Dedifferentiated amniotic fluid mesenchymal stem cell (primary cell): ENCODE results near the gene ZSWIM4.

Experiments used
- DNase-seq: peaks from one replicate; pipeline ENCODE4 v3.0.0-alpha.2; 2016; ENCODE audit errors: extremely low spot score

The ZSWIM4 gene

GRCh38 chr19:13808856-13809255 lies 13.6 kb downstream of the ZSWIM4 start:
- DNase-seq: no peak

GRCh38 chr19:13812544-13812943 lies 17.3 kb downstream of the ZSWIM4 start:
- DNase-seq: no peak

- no peak for DNase-seq
These were observed 17.9 kb downstream of the ZSWIM4 start for GRCh38 chr19:13813147-13813546.

- DNase-seq: no peak
These were observed 19.3 kb downstream of the ZSWIM4 start for GRCh38 chr19:13814550-13814949.

- DNase-seq: no peak
These were observed 21.9 kb downstream of the ZSWIM4 start for GRCh38 chr19:13817018-13817614.

GRCh38 chr19:13817615-13818371 lies 22.6 kb downstream of the ZSWIM4 start:
- DNase-seq: no peak

GRCh38 chr19:13819238-13819637 lies 24.0 kb downstream of the ZSWIM4 start:
- DNase-seq: no peak

GRCh38 chr19:13821292-13821691 lies 26.0 kb downstream of the ZSWIM4 start:
- no peak for DNase-seq

GRCh38 chr19:13823256-13823655 lies 28.0 kb downstream of the ZSWIM4 start:
- DNase-seq: no peak

GRCh38 chr19:13823901-13824300 lies 28.7 kb downstream of the ZSWIM4 start:
- no peak for DNase-seq

GRCh38 chr19:13824703-13825102 lies 29.5 kb downstream of the ZSWIM4 start:
- DNase-seq: no peak

- no peak for DNase-seq
These were observed 30.5 kb downstream of the ZSWIM4 start for GRCh38 chr19:13825489-13826441.

GRCh38 chr19:13826652-13827235 lies 31.5 kb downstream of the ZSWIM4 start:
- DNase-seq: no peak

- no peak for DNase-seq
These were observed 32.4 kb downstream of the ZSWIM4 start for GRCh38 chr19:13827656-13828055.

- DNase-seq: no peak
These were observed 35.0 kb downstream of the ZSWIM4 start for GRCh38 chr19:13830114-13830740.

- no peak for DNase-seq
These were observed 35.7 kb downstream of the ZSWIM4 start for GRCh38 chr19:13830741-13831536.

GRCh38 chr19:13831537-13832467 lies 36.6 kb downstream of the ZSWIM4 start:
- no peak for DNase-seq

- peak; percentile 67 for DNase-seq
These were observed 38.3 kb downstream of the ZSWIM4 start for GRCh38 chr19:13833330-13834243.
